ENCODE results near the gene SLIT3.
A peak's percentile ranks its signal among the peaks of the same experiment; 100 is the strongest.

Gene SLIT3

GRCh38 chr5:169013846-169014245 lies 287.1 kb downstream of the SLIT3 start:
- no peak for DNase-seq

- DNase-seq: no peak
These were observed 287.7 kb downstream of the SLIT3 start for GRCh38 chr5:169013208-169013728.

DNA sequence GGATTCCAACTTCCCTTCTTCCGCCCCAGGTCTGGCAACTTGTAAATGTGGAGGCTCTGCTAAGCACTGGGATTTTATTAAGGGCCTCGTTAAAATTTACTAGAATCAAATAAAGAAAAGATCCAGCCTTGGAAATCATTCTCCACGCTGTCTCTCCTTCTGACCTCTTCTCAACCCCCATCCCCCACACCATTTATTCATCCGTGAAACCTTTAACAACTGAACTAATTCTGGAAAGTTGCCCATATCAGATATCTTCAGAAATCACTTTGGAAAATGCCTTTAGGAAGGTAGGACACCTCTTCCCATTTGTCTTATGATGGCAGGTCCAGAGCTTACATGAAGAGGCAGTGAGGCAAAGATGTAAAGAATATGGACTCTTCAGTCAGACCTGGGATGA lies 288.5 kb downstream of the SLIT3 start:
- no peak for DNase-seq

- DNase-seq: no peak
These were observed 289.5 kb downstream of the SLIT3 start for GRCh38 chr5:169011451-169011850.

DNA sequence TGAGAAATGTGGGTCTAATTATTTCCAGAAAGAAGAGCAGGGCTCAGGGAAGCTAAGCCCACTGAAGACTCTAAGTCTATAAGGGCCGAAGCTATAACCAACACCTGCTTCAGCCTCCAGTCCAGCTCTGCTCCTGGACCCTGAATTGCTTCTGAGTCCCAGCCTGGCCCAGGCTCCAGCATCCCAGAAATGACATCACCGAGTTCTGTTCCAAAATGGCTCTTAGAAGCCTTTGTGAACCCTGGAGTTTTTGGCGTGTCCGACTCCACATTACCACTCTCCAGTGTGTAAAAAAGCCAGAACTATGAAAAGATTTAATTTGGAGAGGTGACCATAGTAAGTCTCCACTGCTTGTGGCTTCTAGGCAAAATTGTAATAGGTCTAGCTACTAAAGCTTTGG lies 289.9 kb downstream of the SLIT3 start:
- no peak for DNase-seq

GRCh38 chr5:169009123-169009522 lies 291.8 kb downstream of the SLIT3 start:
- no peak for DNase-seq

DNA sequence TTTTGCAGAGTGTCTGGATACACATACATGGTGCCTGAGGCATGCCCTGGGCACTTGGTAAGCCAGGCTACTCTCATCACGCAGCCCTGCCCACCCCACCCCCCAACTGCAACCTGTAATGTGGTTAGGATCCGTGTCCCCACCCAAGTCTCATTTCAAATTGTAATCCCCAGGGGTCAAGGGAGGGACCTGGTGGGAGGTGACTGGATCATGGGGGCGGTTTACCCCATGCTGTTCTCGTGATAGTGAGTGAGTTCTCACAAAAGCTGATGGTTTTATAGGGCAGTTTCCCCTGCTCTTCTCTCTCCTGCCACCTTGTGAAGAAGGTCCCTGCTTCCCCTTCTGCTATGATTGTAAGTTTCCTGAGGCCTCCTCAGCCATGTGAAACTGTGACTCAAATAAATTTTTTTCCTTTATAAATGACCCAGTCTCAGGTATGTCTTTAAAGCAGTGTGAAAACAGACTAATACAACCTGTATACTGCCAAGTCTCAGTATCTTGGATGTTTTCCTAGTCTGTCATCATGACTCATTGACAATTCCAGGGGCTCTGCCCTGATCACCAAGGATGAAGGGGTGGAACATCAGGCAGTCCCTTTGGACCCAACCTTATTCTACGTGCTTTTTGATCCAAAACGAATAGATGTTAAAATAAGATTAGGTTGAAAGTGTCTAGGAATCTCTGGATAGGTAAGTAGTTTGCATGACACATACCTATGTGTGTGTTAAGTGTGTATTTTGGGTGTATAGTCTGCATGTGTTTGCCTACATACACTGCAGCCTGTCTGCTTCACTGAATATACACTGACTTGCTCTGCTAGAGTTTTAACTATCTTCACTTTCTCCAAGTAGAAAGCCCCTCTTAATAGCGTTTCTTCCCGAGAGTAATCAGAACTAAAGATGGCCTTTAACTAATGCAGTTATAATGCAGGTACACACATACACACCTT lies 293.8 kb downstream of the SLIT3 start:
- DNase-seq: no peak

DNA sequence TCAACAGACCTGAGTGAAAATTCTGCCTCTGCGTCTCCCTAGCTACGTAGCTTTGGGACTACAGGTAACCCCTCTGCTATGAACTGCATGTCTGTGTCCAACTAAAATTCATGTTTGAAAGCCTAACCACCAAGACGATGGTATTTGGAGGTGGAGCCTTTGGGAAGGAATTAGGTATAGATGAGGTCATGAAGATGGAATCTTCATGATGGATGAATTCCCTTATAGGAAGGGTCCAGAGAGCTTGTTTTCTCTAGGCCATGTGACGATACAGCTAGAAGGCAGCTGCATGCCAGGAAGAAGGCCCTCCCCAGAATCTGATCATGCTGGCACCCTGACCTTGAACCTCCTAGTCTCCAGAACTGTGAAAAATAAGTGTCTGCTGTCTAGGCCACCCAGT lies 296.4 kb downstream of the SLIT3 start:
- no peak for DNase-seq

- no peak for DNase-seq
These were observed 297.0 kb downstream of the SLIT3 start for GRCh38 chr5:169003721-169004541.

- no peak for DNase-seq
These were observed 297.9 kb downstream of the SLIT3 start for GRCh38 chr5:169002953-169003555.

DNA sequence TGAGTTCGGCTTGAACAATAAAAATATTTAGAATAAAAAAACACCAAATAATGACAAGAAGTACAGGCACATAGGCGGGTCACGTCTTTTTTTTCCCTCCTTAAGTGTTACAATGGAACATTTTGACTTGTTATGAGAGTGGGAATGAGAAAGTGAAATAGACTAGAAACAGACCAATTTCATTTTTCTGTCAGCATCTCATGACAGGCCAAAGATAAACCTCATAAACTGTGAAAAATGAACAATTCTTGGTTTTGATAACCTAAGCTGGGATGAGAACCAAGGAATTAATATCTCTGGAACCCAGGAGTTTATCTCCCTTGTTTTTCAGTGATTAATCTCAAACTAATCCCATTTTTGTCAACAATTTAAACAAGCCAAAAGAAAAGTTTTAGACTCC lies 299.5 kb downstream of the SLIT3 start:
- no peak for DNase-seq

- no peak for DNase-seq
These were observed 305.9 kb downstream of the SLIT3 start for GRCh38 chr5:168995024-168995423.

GRCh38 chr5:168992687-168993086 lies 308.3 kb downstream of the SLIT3 start:
- no peak for DNase-seq

- DNase-seq: no peak
These were observed 308.9 kb downstream of the SLIT3 start for GRCh38 chr5:168992016-168992415.

DNA sequence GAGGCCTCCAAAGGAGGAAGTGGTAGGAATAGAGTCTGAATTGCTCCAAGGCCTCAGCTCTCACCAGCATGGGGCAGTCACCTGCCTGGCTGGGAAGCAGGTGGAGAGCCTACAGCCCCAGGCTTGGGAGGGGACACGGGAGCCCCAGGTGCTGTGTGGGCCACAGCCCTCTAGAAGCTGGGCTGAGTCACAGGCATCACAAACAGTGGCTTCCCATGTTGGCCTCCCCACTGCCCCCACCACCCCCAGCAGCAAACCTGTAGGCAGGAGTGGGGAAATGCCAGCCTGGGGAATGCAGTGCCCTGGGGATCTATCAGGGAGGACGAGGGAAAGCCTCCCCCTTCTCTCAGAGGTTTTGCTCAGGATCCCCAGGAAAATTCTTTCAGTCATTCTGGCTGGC lies 309.6 kb downstream of the SLIT3 start:
- DNase-seq: no peak

DNA sequence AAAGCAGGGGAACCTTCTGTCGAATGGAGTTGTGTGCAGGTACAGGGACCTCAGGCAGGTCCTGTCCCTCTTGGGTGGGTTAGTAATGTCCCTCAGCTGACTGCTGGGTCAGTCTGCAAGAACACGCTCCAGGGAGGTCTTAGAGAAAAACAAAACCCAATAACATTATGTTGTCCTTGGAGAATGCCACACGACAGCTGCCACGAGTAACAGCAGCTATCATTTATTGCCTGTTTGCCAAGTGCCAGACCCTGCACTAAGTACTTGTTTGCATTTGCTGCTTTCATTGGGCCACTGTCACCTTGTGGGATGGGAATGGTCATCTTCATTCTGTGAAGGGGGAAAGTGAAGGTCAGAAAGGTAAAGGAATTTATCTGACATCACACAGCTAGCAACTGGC lies 310.3 kb downstream of the SLIT3 start:
- no peak for DNase-seq

GRCh38 chr5:168989731-168990505 lies 311.0 kb downstream of the SLIT3 start:
- no peak for DNase-seq

DNA sequence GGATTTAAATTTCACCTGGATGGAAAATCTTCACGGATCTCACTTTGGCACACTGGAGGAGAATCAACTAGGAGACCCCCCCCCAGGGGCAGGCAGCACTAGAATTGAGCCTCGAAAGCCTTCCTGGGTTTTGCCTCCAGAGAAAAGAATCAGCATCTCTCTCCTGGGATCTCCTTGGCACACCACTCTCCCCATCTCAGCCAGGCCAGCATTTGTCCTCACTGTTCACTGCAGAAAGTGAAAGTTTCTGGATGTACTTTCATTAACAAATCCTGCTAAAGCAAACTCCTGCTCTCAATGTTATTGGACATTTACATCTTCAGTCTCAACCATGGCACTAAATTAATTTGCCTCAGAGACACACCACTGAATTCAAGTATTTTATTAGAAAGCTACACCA lies 312.2 kb downstream of the SLIT3 start:
- no peak for DNase-seq

DNA sequence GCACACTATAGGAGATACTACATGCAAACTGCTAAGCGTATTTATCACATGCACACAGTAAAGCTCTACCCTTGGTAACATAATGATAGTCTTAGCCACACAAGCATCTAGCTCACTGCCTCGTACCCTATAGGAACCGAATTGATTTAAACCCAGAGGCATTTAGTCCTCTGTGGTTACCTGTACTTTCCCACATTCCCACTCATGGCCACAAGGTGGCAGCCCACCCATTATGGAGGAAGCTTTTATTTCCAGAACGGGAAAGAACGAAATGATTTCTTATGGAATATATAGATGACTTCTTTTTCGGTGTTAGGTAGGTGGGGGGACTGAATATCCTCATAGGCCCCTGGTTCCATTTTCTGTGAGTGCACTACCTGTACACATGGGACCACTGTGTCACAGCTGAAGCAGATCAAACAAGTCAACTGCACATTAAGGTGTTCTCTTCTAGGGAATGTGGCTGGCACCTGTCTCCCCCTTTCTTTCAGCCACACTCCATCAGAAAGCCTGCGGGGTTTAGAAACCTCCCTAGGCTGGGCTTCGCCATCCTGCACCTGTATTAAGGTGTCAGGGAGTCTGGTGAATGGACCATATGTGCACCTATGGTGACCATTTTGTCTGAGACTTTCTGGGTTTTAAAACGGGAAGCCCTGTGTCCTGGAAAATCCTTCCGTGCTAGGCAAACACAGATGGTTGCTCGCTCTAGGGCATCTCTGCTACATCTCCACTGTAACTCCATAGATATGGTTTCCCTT lies 313.2 kb downstream of the SLIT3 start:
- DNase-seq: peak in 1 of 2 donors; percentile 43

DNA sequence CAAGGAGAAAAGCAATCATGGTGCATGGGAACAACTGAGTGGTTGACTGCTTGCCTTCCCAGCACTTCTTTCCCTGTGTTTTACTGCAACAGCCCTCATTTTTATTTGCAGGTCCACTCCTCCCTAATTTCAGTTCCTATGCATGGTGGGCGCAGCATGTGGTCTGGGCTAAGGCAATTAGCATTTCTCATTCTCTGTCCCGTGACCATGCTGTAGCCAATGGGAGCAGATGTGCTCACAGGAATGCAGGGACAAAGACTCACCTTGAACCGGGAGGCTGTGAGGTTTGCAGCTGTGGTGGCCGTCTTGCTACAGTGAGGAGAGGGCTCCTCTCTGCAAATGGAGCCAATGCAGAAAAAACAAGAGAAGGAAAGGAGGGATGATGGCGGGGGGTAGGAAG lies 315.5 kb downstream of the SLIT3 start:
- DNase-seq: no peak

GRCh38 chr5:168984135-168984675 lies 316.7 kb downstream of the SLIT3 start:
- DNase-seq: no peak

All from activated CD4-positive, alpha-beta T cell treated with anti-CD3 and anti-CD28 coated beads for 4 hours (primary cell).